GF-D8 (cell line): ENCODE results near the gene LAMA4.
A peak's percentile ranks its signal among the peaks of the same experiment; 100 is the strongest.
"Not testable (repeated sequence)": the region's sequence is repeated elsewhere in the genome, so short reads cannot be mapped to it uniquely, and the experiment has no call there.

Source experiments
- DNase-seq: peaks from one replicate; lab custom pipeline; 2025; lab: John Stamatoyannopoulos, UW

The LAMA4 gene

DNA sequence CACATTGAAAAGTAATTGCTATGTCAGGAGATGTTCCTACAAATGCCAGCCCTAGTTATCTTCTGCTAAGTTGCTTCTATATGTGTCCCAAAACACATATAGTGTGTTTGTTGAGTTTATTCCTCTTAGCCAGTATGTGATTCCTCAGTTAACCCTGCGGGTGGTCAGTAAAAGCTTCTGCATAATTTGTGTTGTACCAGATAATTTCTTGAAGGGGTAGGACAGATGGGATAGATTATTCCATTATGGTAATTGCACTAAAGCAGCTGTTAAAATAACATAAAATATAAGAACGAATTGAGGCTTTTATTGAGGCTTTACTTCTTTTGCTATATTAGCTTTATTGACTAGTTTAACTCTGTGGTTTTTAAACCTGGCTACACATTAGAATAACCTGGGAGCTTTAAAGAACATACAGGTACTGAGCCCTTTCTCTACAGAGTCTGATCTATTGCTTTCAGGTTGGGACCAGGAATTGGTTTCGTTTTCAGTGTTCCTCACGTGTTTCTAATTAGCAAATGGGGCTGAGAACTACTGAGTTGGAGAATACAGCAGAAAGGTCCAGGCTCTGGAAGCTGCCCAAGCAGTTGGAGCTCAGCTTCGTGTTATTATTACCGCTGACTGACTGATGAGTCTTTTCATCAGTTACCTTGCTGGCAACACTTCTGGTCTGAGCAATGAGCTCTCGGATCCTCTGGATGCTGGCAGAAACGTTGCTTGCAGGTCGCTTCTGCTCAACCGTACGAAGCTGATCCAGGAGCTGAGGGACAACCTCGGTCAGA is 110.0 kb downstream of the LAMA4 start:
- DNase-seq = no peak

DNA sequence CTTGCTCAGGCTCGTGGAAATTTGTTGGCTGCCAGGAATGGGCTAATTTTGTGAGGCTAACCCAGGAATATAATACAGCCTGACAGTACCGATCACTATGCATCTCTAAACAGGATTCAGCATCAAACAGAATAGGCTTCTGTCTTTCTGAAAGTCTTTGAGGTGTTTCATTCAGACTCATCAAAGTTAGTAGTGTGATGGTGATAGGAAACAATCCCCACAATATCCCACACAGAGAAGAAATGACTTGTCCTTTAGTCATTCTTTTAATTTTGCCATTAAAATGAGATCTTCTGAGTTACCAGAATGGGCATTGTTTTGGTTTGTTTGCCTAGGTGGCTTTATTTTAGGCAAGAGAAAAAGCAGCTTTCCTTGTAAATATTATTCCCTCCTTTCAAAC is 112.7 kb downstream of the LAMA4 start:
- no peak for DNase-seq

DNA sequence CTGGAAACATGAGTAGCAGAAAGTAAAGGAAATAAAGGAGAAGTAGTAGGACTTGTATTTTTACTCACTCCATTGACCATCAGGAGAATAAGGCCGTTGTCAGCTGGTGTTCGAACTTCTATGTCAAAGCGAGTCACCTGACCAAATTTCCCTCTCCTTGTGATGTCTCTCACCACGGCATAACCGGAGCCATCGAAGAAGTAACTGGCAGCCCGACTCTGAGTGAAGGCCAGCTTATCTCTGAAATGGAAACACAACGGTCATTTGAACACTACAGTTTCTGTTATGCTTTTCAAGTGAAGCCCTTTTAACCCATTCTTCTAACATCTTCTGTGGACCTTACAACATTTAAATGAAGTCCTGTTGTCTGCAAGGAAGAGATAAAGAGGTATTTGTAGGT is 115.3 kb downstream of the LAMA4 start:
- no peak for DNase-seq

DNA sequence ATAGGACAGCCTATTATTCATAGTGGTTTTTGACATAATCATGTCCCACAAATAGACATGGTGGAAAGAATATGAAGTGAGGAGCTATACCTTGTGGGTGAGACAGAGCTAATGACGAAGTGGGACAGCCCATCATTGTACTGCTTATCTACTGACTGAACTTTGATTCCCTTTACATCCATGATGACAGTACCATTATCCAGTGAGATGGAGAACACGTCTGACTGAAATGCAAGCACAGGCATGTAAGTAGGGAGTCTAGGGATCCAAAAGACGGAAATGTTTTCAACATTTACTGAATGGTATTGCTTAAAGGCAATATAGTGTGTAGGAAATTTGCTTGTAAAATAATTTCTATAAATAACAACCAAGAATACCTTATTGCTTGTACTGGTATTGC is 123.5 kb downstream of the LAMA4 start:
- no peak for DNase-seq

DNA sequence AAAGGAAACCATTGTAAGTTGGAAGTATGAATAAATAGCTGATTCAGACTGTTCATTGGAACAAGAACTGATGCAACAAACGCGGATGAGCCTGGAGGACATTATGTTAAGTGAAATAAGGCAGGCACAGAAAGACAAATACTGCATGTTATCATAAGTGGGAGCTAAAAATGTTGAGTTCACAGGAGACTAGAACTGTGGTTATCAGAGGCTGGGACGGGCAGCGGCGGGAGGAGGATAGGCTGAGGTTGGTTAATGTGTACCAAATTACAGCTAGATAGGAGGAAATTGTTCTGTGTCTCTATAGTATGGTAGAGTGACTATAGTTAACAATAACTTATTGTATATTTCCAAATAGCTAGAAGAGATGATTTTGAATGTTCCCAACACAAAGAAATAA is 126.2 kb downstream of the LAMA4 start:
- DNase-seq = no peak

DNA sequence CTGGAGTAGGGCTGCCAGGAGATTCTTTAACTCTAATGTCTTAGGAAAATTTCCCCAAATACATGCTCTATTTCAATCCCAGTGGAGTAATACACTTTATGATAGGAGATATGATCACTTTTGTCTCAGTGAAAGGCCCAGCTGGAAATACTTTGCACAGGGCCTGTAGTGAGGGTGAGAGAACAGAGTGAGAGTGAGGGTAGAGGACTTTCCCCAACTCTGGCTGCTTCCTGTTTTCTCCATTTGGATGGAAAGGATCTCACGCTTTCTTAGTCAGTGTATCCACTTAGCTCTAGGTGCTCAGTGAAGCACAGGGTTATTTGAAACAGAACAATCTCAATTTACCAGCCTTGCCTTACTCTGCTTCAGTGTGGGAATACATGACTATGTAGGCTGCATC is 130.4 kb downstream of the LAMA4 start:
- no peak for DNase-seq

DNA sequence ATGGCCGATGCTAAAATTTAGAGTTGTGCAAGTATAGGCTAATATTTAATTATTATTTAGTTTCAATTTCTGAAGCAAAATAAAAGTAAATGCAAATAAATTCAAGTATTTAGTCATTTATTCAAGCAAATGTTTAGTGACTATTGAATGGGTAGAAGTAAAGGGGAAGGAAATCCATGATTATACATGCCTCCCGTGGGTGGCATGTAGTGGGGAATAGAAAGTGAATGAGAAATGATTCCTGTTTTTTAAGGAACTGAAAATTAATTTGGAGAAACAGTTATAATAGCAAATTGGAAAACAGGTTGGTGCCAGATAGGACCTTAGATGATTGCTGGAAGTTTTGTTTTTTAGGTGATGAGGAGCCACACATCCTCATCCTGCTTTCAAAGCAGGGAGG is 131.6 kb downstream of the LAMA4 start:
- DNase-seq = no peak

DNA sequence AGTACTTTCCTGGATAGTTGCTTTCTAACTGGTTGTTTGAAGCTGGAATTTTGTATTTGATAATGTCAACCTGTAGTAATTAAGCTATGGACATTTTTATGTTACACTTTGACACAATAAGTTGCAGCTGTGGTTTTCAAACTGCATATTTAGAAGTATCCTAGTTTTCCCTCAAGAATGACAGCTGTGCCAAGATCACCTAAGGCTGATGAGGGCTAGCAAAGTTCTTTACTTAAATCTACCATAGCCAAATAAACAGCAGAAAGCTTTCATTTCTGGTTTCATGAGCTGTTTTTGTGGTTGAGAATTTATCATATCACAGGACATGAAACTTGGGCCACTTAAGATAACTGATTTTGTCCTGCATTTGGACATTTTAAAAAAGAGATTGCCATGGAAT is 136.3 kb downstream of the LAMA4 start:
- DNase-seq = no peak

DNA sequence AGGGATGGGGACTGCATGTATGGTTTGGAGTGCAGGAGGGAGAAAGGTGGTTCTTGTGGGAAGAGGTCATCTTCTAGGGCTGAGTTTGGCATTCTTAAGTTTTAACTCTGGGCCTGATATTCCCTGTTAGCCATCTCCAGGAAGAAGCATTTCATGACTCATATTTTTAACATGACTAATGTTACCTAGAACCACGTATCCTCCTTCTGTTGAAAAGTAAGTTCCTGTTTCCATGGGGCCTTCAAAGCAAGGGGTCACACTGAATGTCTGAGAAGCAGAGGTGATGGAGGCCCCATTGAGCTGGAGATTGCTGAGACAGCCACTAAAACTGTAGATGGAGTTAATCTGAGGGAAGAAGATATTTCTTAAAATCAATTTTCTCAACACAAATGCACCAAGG is 136.8 kb downstream of the LAMA4 start:
- DNase-seq = no peak

DNA sequence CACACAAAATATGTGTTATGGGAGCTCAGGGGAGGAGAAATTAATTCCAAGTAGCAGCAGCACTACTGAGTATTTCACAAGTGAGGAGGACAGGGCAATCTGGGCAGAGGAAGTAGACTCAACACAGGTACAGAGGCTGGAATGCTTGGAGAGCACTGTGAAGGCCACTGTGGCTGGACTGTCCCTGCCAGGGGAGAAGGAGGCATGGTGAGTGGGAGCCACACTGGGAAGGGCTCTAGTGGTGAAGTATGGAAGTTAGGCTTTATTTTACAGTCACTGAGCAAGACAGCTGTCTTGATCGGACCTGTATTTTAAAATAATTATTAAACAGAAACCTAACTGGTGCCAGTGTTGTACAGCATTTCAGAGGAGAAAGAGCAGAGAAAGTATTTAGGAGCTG is 138.1 kb downstream of the LAMA4 start:
- no peak for DNase-seq

DNA sequence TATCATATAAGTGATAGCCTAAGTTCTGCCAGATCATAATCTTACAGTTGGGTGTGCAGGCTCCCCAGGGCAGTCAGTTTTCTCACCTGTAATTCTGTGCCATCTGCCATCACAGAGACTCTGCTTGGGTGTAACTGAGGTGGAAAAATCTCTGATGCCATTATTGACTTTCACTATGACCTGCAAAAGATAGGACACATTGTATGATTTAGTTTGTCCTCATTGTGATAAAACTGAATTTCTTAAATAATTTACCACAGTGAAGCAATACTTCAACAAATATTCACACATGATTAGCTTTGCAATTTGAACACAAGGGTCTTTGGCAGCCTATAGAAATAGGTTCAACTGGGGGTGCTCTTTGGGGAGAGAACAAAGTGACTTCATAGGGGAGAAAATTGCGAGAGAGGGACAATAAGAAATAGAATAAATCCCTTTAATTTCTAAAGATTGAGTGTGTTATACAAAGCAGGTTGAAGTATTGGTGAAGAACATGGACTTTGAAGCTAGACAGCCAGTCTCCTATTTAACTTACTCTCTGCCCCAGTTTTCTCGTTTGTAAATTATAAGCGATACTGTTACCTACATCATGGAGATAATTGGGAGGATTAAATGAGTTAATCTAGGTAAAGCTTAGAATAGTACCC is 139.7 kb downstream of the LAMA4 start:
- no peak for DNase-seq

DNA sequence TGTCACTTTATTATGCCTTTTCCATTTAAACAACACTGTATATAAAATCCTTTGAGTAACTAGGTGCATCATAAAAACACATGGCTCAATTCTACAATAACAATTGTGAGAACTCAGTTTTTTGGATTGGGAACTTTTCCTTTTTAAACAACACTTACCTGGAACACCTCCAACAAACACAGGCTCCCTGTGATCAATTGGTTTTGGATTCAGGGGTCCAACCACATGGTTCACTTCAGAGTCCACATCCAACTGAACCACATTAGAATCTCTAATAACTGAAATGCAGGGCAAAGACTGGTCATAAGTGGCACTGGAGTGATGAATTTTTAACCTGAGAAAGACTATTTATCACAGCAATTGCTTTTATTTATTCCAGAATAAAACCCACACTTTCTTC is 140.4 kb downstream of the LAMA4 start:
- no peak for DNase-seq

DNA sequence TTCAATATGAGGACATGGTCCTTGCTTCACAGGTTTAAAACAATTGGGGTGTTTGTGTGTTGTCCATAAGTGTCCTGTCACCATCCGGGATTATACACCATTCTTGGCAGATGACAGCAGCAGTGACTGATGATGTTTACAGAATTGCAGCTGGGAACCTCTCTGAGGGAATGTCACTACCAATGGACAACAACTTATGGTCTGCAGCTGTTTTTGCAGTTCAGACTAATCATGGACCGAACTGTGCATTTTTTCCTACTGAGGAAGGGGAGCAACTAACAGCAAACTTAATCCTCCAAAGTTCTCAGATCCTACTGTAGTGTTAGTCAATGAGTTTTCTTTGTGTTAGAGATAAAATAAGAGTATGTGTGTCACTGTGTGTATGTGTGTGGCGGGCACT is 140.9 kb downstream of the LAMA4 start:
- DNase-seq = no peak

DNA sequence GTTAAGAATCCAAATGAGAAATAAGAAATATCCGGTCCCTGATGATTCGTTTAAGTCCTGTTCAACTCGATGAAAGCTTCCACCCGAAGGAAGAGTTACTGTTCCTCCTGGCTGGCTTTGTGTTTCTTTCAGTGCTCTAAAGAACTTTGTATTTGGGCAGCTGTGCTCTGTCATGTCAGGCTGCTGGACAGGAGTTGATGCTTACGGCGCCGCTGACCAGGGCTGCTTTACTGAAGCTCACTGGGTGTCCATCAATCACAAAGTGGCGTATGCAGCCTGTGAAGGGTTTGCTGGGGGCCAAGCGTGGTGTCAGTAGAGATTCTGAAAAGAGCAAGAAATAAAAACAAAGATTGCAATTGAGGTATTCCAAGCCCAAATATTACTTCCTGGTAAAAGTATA is 145.1 kb downstream of the LAMA4 start:
- DNase-seq = no peak

DNA sequence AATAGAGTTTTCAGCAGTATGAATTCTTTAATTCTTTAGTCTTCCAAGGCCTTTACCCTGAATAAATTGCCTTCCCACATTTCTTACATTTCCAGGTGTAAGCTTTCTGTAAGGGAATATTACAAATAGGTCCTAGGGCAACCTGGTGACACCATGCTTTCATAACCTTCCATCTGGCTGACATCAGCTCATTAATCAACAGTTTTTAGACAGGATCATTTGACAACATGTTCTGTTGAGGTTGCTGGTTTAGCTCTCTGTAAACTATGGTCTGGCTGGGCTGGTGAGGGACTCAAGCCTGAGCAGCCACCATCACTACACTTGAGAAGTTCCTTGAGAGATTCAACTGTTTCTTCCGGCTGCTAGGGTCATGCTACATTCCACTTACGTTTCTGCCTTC is 147.8 kb downstream of the LAMA4 start:
- no peak for DNase-seq

DNA sequence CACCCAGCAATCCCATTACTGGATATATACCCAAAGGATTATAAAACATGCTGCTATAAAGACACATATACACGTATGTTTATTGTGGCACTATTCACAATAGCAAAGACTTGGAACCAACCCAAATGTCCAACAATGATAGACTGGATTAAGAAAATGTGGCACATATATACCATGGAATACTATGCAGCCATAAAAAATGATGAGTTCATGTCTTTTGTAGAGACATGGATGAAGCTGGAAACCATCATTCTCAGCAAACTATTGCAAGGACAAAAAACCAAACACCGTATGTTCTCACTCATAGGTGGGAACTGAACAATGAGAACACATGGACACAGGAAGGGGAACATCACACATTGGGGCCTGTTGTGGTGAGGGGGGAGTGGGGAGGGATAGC is 148.3 kb downstream of the LAMA4 start:
- not testable (repeated sequence) for DNase-seq

DNA sequence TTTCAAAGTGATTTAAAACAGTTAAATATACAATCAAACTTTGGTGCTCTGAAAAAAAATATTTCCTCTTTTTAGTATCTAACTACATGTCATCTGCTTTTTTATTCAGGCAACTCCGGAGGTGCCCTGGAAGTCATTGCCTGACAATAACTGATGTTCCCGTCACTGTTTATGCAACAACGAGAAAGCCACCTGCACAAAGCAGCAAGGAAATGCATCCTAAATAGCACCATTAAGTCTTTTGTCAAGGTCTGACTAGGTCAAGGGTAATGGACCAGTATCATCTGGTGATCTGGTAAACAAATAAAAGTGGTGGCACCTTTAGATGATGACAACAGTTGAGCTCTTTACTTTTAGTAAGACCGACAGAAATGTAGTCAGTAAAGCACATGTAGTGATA is 153.8 kb downstream of the LAMA4 start:
- DNase-seq = no peak

DNA sequence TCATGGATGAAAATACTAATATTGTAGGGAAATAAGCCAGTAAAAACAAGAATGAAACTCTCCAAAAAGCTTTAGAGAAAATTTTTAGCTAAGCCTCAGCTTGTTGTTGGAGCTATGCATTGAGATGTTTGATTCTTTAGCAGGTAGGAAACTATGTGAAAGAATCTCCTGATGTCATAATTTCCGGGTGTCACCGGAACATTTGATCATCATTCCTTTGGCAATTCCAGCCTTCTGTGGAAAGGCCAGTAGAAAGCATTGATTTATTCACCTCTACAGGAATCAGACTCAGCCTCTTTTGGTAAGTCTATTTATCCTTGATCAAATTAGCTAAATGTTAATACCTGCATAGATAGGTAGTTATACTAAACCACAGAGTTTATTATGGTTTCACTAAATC is 157.5 kb downstream of the LAMA4 start:
- DNase-seq = no peak

DNA sequence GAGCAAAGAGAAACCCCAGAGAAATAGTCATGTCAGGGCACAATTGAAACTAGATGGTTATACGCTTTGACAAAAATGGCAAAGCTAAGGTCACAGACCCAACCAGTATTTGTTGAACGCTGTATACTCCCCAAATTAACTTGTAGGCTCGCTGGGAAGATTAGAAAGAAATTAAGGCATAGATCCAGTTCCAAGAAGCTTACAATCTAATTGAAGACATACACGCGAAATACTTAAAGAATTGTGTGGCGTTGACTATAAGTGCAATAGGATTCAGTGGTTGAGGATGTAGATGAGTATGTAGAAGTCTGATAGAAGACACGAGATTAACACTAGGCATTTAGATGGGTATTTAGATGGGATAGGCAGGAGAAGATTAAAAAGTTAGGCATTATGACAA is 166.5 kb downstream of the LAMA4 start:
- no peak for DNase-seq

DNA sequence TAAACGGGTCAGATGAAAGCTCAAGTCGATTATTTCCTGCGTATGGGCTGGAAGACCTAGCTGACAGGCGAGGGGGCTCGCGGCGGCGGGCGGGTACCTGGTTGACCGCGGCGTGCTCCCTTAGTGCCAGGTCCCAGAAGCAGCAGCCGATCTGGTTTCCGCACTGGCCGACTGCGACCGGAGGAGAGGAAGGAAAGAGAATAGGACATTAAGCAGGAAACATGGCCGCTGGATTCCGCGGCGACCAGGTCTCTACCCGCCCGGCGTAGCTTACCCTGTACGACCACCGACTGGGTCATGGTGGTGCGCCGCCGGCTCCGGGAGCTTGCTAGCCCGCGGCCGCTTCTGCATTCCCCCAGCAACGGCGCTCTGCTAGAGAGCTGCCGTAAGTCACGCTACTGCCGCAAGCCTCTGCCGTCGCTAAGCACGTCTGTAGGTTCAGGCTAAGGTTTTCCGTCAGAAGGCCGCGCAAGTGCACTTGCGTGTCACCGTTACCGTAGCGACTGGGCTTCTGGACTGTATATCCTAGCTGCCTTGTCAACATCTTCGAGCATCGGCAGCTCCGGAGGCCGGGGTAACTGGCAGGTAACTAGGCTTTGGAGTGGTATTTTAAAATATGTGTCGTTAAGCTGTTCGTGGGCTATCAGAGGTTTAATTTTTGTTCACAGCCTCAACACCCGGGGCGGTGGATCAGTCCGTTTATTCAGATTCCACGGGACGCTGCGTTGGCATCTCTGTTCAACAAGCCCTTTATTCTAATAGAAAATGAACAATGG is 167.0 kb downstream of the LAMA4 start, which contains the start of the genes FAM229B and TUBE1:
TSS of gene FAM229B (plus strand) at position 456 of the 776 bp plus-strand sequence. CDS start 11,693 bp downstream, outside the sequence.
TSS of gene TUBE1 (minus strand) at position 347 of the 776 bp plus-strand sequence. CDS start at position 299, 48 bp downstream.
- peak; percentile 86 for DNase-seq

DNA sequence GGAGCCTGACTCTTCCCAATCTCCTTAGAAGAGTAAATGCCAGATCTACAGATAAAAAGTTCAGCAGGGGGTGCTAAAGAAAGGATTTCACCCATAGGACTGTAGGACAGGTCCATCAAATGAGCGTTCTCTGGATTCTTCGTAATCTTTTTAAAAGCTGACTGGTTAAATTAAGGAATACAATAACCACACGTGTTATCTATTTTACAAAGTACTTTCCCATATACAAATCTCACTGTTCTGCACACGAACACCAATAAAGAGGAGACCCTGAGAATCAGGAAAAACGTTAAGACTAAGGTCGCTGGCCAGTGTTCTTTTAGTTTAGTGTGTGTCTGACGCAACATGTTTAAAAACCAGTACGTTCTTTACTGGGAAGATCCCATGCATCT is 167.6 kb downstream of the LAMA4 start:
- peak; percentile 36 for DNase-seq

DNA sequence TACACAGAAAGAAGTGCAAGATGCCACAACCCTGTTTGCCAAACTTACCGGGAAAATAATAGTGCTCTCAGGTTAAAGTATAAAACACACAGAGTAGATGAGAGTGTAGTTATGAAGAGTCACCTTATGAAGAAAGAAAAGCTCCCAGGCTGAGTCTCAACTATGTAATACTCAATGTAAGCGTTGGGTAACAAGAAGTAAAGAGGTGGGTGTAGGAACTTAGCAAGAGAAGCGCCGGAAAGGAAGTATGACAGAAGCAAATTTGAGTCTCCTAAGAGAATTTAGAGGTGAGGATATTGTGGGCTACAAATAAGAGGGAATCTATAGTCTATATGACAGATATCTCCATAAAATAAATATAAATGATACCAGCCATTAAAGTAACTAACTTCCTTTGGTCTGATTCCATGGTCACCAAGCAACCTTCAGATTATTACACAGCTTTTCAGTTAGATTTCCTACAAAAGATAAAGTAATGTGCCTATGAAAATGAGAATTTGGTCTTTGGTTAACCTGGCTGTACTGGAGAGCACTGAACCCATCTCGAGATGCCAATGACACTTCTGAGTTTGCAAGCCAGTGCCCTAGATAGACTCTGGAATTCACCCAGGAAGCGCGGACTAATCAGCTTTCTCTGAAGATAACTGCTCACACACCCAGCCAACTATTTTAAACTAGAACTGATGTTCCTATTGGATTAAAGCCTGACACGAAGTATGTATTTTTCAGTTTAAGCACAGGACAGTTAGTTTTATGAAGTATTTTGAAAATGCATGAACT is 168.9 kb downstream of the LAMA4 start:
- no peak for DNase-seq
